ENCODE results near the gene ANKRD50. TPM values are rescaled to one million over a fixed set of nuclear protein-coding genes. Genes with fewer than 3 reads are reported as not detected.

The ANKRD50 gene, protein sequence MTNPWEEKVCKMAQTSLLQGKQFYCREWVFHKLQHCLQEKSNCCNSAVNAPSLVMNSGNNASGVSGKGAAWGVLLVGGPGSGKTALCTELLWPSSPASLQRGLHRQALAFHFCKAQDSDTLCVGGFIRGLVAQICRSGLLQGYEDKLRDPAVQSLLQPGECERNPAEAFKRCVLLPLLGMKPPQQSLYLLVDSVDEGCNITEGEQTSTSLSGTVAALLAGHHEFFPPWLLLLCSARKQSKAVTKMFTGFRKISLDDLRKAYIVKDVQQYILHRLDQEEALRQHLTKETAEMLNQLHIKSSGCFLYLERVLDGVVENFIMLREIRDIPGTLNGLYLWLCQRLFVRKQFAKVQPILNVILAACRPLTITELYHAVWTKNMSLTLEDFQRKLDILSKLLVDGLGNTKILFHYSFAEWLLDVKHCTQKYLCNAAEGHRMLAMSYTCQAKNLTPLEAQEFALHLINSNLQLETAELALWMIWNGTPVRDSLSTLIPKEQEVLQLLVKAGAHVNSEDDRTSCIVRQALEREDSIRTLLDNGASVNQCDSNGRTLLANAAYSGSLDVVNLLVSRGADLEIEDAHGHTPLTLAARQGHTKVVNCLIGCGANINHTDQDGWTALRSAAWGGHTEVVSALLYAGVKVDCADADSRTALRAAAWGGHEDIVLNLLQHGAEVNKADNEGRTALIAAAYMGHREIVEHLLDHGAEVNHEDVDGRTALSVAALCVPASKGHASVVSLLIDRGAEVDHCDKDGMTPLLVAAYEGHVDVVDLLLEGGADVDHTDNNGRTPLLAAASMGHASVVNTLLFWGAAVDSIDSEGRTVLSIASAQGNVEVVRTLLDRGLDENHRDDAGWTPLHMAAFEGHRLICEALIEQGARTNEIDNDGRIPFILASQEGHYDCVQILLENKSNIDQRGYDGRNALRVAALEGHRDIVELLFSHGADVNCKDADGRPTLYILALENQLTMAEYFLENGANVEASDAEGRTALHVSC (N-terminal part only)
- 140 and 169 TPM in 2 replicates for total RNA-seq

DNA sequence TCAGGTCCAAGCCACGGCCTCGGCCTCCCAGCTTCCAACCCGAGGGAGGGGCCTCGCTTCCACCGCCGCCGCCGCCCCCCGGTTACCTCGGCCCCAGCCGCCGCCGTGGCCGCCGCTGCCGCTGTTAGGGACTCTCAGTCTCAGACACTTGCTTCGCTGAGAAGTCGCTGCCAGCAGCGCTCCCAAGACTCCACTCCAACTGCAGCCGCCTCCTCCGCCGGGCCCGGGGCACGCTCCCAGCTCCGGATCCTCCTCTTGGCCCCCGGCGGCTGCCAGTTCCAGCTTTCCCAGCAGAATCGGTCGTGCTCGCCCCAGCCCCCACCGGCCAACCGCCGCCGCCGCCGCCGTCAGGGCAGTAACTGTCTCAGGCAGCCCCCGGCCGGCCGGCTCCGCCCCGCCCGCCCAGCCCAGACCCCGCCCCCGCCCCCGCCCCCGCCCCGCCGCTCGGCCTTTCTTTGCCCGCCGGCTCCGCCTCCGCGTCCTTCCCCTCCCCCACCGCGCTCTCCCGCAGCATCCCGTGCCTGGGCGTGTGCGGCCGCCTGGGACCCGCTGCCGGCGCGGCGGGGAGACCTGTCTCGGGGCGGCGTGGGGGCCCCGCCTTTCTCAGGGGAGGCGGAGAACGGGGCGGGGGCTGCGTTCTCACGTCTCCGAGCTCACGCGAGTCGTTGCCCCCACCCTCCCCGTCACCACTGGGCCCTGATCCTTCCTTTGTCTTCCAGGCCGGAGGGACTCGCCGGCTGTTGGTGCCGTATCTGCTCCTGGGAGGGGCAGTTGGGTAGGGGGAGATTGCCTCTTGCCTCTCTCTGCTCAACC is at the start of gene ANKRD50:
TSS of gene ANKRD50 (minus strand) at position 361 of the 813 bp plus-strand sequence. CDS start 2,221 bp downstream, outside the sequence.

Measured in smooth muscle cell of the umbilical artery (primary cell).